Medulla oblongata (tissue), 1 donor: ENCODE data around the gene NANS.

Experiments
- DNase-seq: peaks from one replicate; pipeline ENCODE4 v3.0.0-alpha.2; 2015; ENCODE audit errors: extremely low spot score

Gene NANS

DNA sequence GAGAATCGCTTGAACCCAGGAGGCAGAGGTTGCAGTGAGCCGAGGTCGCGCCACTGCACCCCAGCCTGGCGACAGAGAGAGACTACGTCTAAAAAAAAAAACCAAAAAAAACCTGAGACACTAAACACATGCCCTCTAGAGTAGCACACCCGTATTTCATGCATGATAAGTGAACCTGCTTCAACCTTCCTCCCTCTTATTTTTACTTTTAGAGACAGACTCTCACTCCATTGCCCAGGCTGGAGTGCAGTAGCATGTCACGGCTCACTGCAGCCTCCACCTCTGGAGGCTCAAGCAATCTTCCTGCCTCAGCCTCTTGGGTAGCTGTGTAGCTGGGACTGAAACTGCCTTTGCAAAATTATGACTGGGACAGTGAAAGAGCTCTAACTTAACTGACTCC is 17.6 kb upstream of the NANS start:
- DNase-seq: no peak

GRCh38 chr9:98039607-98040017 is 16.9 kb upstream of the NANS start:
- DNase-seq: no peak

DNA sequence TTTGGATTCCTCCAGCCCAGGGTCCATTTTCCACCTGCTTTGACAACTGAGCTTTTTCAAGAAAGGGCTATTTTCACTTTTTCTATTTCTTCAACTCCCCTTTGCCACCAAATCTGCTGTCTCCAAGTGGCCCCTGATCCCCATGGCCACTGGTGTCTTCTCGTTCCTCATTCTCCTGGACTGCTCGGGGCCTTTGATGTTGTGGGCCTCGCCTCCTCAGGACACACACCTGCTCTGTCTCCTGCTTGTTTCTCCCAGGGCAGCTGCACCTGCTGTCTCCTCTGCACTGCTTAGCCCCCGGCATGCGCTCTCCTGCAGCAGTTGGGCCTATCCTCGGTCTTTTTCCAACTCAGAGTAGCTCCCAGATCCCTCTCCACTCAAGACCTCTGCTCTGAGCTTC is 16.3 kb upstream of the NANS start:
- DNase-seq: no peak

- no peak for DNase-seq
These were observed 12.6 kb upstream of the NANS start for GRCh38 chr9:98043915-98044314.

DNA sequence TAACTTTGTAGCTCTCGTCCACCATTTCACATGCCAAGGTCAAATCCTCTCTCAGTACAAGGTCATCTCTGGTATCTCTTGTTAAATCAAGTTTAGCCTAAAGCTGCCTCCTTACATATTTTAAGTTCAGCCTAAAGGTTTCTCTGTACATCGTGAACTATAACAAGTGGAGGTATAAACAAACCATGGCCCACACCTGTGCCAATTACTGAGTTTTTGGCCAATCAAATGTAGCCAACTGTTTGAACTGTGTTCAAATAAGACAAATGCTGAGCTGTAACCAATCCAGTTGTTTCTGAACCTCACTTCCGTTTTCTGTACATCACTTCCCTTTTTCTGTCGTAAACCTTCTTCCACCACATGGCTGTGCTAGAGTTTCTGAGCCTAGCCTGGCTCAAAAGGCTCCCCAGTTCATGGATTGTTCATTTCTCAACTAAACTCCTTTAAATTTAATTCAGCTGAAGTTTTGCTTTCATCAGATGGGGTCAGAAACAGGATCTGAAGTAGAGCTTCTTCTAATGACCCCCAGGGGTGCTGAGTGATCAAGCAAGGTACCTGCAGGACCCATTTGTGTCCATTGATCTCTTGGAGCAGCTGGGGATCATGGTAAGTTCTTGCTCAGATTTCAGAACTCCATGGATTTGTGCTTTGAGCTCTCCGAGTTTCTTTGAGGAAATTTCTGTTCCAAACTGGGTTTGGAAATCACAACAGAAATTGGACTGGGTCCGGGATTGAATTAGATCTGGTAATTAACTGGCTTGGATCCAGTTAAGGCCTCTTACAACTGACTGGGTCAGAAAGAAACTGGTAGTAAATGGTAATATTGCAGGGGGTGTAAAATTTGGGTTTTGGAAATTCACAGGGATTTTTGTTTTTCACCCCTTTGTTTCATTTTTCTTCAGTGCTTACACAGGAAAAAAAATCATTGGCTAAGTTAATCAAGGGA is 11.0 kb upstream of the NANS start:
- peak; percentile 60 for DNase-seq

- no peak for DNase-seq
These were observed 10.4 kb upstream of the NANS start for GRCh38 chr9:98046180-98046543.

GRCh38 chr9:98047002-98047401 is 9.5 kb upstream of the NANS start:
- no peak for DNase-seq

GRCh38 chr9:98049288-98050072 is 7.1 kb upstream of the NANS start:
- DNase-seq: no peak

DNA sequence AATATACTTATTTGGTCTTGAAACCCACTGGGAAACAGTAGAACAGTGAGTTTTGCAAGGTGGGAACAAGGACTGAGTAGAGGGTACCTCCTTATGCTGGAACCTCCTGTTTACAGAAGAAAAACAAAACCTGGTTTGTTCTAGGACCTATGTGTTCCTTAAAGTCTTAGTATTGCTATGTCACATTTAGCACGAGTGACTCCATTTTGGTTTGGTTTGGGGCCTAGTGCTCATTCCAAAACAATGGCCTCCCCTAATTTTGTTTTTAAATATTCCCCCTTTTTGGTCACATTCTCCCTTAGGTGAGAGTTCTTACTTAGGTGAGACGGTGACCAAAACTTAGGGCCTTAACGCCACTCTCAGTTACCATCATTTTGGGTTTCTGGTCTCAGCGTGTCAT is 6.2 kb upstream of the NANS start:
- DNase-seq: no peak

GRCh38 chr9:98054376-98054951 is 2.1 kb upstream of the NANS start:
- DNase-seq: no peak

DNA sequence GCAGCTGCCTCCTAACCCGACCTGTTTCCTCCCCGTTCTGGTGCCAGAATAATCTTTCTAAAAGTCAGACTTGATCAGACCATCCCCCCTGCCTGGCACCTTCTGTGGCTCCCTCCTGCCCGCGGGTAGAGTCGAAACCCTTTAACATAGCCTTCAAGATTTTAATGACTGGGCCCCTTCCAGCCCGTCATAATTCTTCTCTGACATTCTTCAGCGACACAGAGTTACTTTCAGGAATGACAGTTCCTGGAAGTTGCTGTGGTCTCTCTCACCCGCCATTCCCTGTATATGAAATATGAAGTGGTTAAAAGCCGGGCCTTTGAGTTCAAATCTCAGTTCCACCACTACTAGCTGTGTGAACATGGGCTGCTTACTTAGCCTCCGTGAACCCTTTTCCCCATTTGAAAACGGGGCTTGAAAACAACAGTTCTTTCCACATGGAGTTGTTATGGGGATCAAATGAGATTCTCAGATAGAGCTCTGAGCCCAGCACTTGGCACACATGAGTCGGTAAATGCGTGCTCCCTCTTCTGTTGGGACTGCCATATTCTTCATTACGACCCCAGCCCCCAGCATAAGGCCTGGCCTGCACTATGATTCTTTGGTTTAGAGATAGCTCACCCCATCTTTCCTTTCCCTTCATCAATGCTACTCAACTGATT is 737 bp downstream of the NANS start:
- peak; percentile 19 for DNase-seq

GRCh38 chr9:98062161-98062560 is 5.6 kb downstream of the NANS start:
- DNase-seq: no peak

DNA sequence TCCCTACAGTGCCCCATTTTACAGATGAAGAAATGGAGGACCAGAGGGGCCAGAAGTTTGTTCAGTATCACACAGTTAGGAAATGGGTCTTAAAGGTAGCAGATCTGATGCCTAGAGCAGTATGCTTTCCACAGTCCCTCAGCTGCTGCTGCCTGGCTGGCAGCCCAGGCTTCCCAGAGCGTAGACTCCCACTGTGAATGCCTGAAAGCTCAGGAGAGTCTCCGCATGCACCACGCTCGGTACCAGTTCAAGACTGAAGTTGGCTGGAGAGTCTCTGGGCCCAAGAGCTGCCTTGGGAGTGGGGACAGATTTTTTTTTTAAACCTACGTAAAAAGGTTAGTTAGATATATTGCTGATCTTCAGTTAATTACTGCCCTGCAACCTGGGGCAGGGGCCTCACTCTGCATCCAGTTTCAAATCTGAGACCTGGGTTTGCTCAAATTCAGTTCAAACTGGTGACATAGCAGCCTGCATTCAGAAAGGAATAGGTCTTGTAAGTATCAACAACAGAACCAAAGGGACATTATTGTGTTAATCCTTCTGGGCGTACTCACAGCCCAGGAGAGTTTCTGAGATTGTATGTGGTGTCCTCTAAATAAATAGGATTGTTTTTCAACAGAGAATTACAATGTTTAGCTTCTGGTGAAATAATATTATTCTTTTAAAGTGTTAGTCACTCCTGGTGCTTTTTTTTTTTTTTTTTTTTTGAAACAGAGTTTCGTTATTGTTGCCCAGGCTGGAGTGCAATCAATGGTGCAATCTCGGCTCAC is 8.3 kb downstream of the NANS start:
- DNase-seq: no peak

- DNase-seq: no peak
These were observed 9.7 kb downstream of the NANS start for GRCh38 chr9:98066235-98066634.

- DNase-seq: no peak
These were observed 10.7 kb downstream of the NANS start for GRCh38 chr9:98067184-98067583.

DNA sequence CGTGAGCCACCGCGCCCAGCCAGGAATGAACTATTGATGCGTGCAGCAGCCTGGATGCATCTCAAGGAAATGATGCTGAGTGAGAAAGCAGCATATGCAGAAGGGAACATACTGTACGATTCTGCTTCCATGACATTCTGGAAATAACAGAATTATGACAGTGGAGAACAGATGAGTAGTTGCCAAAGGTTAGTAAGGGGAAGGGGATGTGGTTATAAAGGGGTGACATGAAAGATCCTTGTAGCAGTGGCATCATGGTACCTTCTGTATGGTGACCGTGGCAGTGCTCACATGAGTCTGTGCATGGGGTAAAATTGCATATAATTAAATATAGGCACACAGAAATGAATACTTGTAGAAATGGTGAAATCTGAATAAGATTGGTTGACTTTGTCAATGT is 13.0 kb downstream of the NANS start:
- DNase-seq: no peak

GRCh38 chr9:98070704-98071103 is 14.2 kb downstream of the NANS start:
- DNase-seq: no peak

- no peak for DNase-seq
These were observed 15.2 kb downstream of the NANS start for GRCh38 chr9:98071737-98072136.

GRCh38 chr9:98074115-98074990 is 17.8 kb downstream of the NANS start:
- DNase-seq: peak; percentile 71

DNA sequence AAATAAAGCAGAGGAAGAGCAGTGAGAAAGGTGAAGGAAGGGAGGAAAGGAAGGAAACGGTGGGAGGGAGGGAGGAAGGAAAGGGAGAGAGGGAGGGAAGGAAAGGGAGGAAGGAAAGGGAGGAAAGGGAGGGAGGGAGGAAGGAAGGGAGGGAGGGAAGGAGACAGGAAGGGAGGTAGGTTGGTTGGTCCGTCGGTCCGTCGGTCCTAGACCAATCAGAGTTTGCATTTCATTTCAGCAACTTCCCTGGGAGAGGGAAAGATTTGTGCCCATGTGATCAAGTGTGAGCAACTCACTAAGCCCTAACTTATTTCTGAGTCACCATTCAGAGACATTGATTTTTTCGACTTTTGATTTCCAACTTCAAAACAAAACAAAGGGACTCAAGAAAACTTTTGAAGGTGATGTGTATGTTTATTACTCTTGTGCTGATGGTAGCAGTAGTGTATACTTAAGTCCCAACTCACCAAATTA is 18.8 kb downstream of the NANS start:
- DNase-seq: peak; percentile 17
